HL-60 (cell line): ENCODE results near the gene GABBR1.

ENCODE experiments used
- DNase-seq, 2 experiments: peaks; one replicate each; pipeline ENCODE4 v3.0.0-alpha.2; 2010 to 2020; ENCODE audit warnings: low read depth in 1 of 2, low spot score in 1 of 2
- H3K27ac ChIP-seq: fragments of 250-450 bp; sonication (Bioruptor Pico); replicated peaks from 2 replicates; pipeline ENCODE4 v1.5.1; 2020; ENCODE audit warnings: mild to moderate bottlenecking, moderate library complexity
- H3K27me3 ChIP-seq: fragments of 250-450 bp; sonication (Bioruptor Pico); 2 replicates; pipeline ENCODE4 v1.5.1; 2021; ENCODE audit warnings: mild to moderate bottlenecking, moderate library complexity; ENCODE audit not compliant: insufficient read depth, poor library complexity, severe bottlenecking
- H3K4me3 ChIP-seq: replicated peaks from 2 replicates; pipeline ENCODE4 v1.5.1; 2011; ENCODE audit warnings: mild to moderate bottlenecking, control low read depth, low read length; ENCODE audit not compliant: insufficient read depth
- CTCF ChIP-seq: IDR thresholded peaks from one replicate; pipeline ENCODE4 v1.5.1; 2011; ENCODE audit warnings: low read length, control low read depth, inconsistent platforms; ENCODE audit not compliant: insufficient read depth
- GABPA ChIP-seq: IDR thresholded peaks from 2 replicates; pipeline ENCODE4 v1.6.1; 2012; ENCODE audit warnings: low read depth
- POLR2AphosphoS5 ChIP-seq: IDR thresholded peaks from 2 replicates; pipeline ENCODE4 v1.6.1; 2012; ENCODE audit warnings: low read depth
- REST ChIP-seq: IDR thresholded peaks from 2 replicates; pipeline ENCODE4 v1.6.1; 2012; ENCODE audit warnings: low read depth; ENCODE audit not compliant: insufficient replicate concordance
- SPI1 ChIP-seq: IDR thresholded peaks from 2 replicates; pipeline ENCODE4 v1.6.1; 2012; ENCODE audit warnings: low read depth, mild to moderate bottlenecking, borderline replicate concordance

Gene GABBR1

GRCh38 chr6:29554764-29555163, 78.2 kb downstream of the GABBR1 start:
- Histone ChIP-seq H3K27me3 (peaks cover 29% of the 10 kb centered on the region), H3K27ac (no peak overlapping the region), H3K4me3 (no peak overlapping the region)
- DNase-seq = no peak
- TF ChIP-seq POLR2AphosphoS5 = no peak
- no peak for TF ChIP-seq CTCF
- TF ChIP-seq GABPA = no peak
- no peak for TF ChIP-seq SPI1
- no peak for TF ChIP-seq REST

GRCh38 chr6:29553268-29554057, 79.5 kb downstream of the GABBR1 start:
- TF ChIP-seq GABPA (no peak), CTCF (no peak), REST (no peak), SPI1 (no peak), POLR2AphosphoS5 (no peak)
- DNase-seq = peak in 1 of 2 experiments; percentile 3
- Histone ChIP-seq H3K27me3 (peaks cover 29% of the 10 kb centered on the region), H3K4me3 (no peak overlapping the region), H3K27ac (no peak overlapping the region)

GRCh38 chr6:29552512-29553051, 80.4 kb downstream of the GABBR1 start:
- peak in 1 of 2 experiments; percentile 9 for DNase-seq
- peaks cover 29% of the 10 kb centered on the region for H3K27me3 ChIP-seq
- H3K4me3 ChIP-seq = no peak overlapping the region
- no peak for TF ChIP-seq REST
- no peak for TF ChIP-seq SPI1
- no peak for TF ChIP-seq CTCF
- no peak for TF ChIP-seq GABPA
- TF ChIP-seq POLR2AphosphoS5 = no peak
- no peak overlapping the region for H3K27ac ChIP-seq
